Hypothalamus (tissue), 51 donors: ENCODE data around the gene FBXO28.

ENCODE experiments used
- DNase-seq, 51 donors: peaks; one replicate each; lab custom pipeline; 2025; lab: John Stamatoyannopoulos, UW

Gene FBXO28

GRCh38 chr1:224092601-224093000 lies 21.3 kb upstream of the FBXO28 start:
- no peak for DNase-seq

GRCh38 chr1:224095339-224095738 lies 18.6 kb upstream of the FBXO28 start:
- DNase-seq, result no peak

GRCh38 chr1:224095867-224096266 lies 18.0 kb upstream of the FBXO28 start:
- DNase-seq, result no peak

- DNase-seq, result no peak
These were observed 17.1 kb upstream of the FBXO28 start for GRCh38 chr1:224096773-224097172.

- DNase-seq, result no peak
These were observed 15.9 kb upstream of the FBXO28 start for GRCh38 chr1:224098007-224098406.

- DNase-seq, result no peak
These were observed 7.2 kb upstream of the FBXO28 start for GRCh38 chr1:224106568-224107281.

GRCh38 chr1:224107282-224107625 lies 6.7 kb upstream of the FBXO28 start:
- DNase-seq, result no peak

GRCh38 chr1:224108991-224109390 lies 4.9 kb upstream of the FBXO28 start:
- no peak for DNase-seq

- no peak for DNase-seq
These were observed 3.9 kb upstream of the FBXO28 start for GRCh38 chr1:224109981-224110380.

- DNase-seq, result no peak
These were observed 906 bp upstream of the FBXO28 start for GRCh38 chr1:224113005-224113404.

GRCh38 chr1:224113545-224113917 lies 380 bp upstream of the FBXO28 start:
- DNase-seq, result no peak

- DNase-seq, result peak in 3 of 51 donors; percentile 20 to 44 (median 35)
These were observed 870 bp downstream of the FBXO28 start for GRCh38 chr1:224114787-224115175.

GRCh38 chr1:224116131-224116530 lies 2.2 kb downstream of the FBXO28 start:
- DNase-seq, result peak in 1 of 51 donors; percentile 16

GRCh38 chr1:224118688-224119087 lies 4.8 kb downstream of the FBXO28 start:
- DNase-seq, result no peak

- no peak for DNase-seq
These were observed 9.2 kb downstream of the FBXO28 start for GRCh38 chr1:224123136-224123535.

- DNase-seq, result no peak
These were observed 10.3 kb downstream of the FBXO28 start for GRCh38 chr1:224124220-224124619.

- DNase-seq, result no peak
These were observed 14.3 kb downstream of the FBXO28 start for GRCh38 chr1:224127925-224128819.

- DNase-seq, result no peak
These were observed 17.3 kb downstream of the FBXO28 start for GRCh38 chr1:224131253-224131652.

- no peak for DNase-seq
These were observed 19.0 kb downstream of the FBXO28 start for GRCh38 chr1:224132901-224133300.

- no peak for DNase-seq
These were observed 19.9 kb downstream of the FBXO28 start for GRCh38 chr1:224133741-224134299.

- DNase-seq, result no peak
These were observed 23.6 kb downstream of the FBXO28 start for GRCh38 chr1:224137518-224137917.

- no peak for DNase-seq
These were observed 24.3 kb downstream of the FBXO28 start for GRCh38 chr1:224138198-224138597.
